Aorta (tissue), 5 donors: ENCODE data around the gene PMP22. TPM values are rescaled to one million over a fixed set of nuclear protein-coding genes. Genes with fewer than 3 reads are reported as not detected.
A peak's percentile ranks its signal among the peaks of the same experiment; 100 is the strongest.

ENCODE experiments used
- ATAC-seq: fragments of 200-7000 bp; cut with Tn5 transposase; one replicate; pipeline ENCODE4 v1.9.1; 2022; ENCODE audit warnings: moderate library complexity; ENCODE audit not compliant: low FRiP score
- DNase-seq, 2 donors: peaks; one replicate each; pipeline ENCODE4 v3.0.0-alpha.2; 2020
- H3K27ac ChIP-seq, 2 donors: one replicate each; pipeline ENCODE4 v1.5.1; 2013; ENCODE audit warnings: low read length in 2 of 2, mild to moderate bottlenecking in 2 of 2, moderate library complexity in 2 of 2, control low read depth in 1 of 2, inconsistent platforms in 1 of 2, low read depth in 1 of 2
- H3K27me3 ChIP-seq, 2 donors: one replicate each; pipeline ENCODE4 v1.6.1; 2013; ENCODE audit warnings: control low read depth in 1 of 2, low read length in 1 of 2, mild to moderate bottlenecking in 1 of 2, moderate library complexity in 1 of 2; ENCODE audit not compliant: insufficient read depth in 2 of 2, control insufficient read depth in 1 of 2
- H3K36me3 ChIP-seq, 2 donors: one replicate each; pipeline ENCODE4 v1.6.1; 2013; ENCODE audit warnings: control low read depth in 1 of 2, low read length in 1 of 2, mild to moderate bottlenecking in 1 of 2; ENCODE audit not compliant: insufficient read depth in 2 of 2, control insufficient read depth in 1 of 2
- H3K4me1 ChIP-seq, 2 donors: one replicate each; pipeline ENCODE4 v1.6.1; 2013; ENCODE audit warnings: low read length in 2 of 2, control low read depth in 1 of 2, mild to moderate bottlenecking in 1 of 2, moderate library complexity in 1 of 2; ENCODE audit not compliant: insufficient read depth in 2 of 2, control insufficient read depth in 1 of 2
- H3K4me3 ChIP-seq, 2 donors: one replicate each; pipeline ENCODE4 v1.5.1; 2013; ENCODE audit warnings: low read length in 2 of 2, control low read depth in 1 of 2, mild to moderate bottlenecking in 1 of 2
- H3K9me3 ChIP-seq: one replicate; pipeline ENCODE4 v1.6.1; 2013; ENCODE audit warnings: mild to moderate bottlenecking, low read length; ENCODE audit not compliant: control insufficient read depth
- WGBS, 2 donors: extraction: QIAGEN DNeasy Blood & Tissue Kit; methylation state at CpG; one replicate each; pipeline ENCODE4 v1.1.7; 2013; 5-methylcytosine and 5-hydroxymethylcytosine counted together
- intact Hi-C, 2 donors: fragments of 100-400 bp; cut with DNase I; formaldehyde crosslinking; loops; one replicate each; pipeline versions ENCODE4 v1.14.2 to v1.15.0; 2022
- microRNA-seq, 2 donors: library from miRNA; unstranded; fragments of <30 nt; microRNA quantifications; one replicate each; pipeline ENCODE4 v1.2.0, GENCODE V29; 2020
- polyA plus RNA-seq, 2 donors: library from polyadenylated mRNA; stranded (reverse); fragments of 200-250 nt; gene quantifications; one replicate each; pipeline ENCODE4 v1.2.3, GENCODE V29; 2013
- total RNA-seq, 2 donors: library from RNA; stranded (reverse); fragmentation: NEBNext Ultra II Directional; extraction: Animal tissue kit (Norgen Biotek cat#: 25700); gene quantifications; one replicate each; pipeline ENCODE4 v1.2.1, GENCODE V29; 2021
- donor health status: healthy with polysubstance abuse.
- donor health status: Bipolar disorder and iron deficiency.
- donor health status: DM: no; HTN: no; CAD: no.
- donor health status: DM: no; HTN: no; CAD: no.
- donor health status: DM: yes; HTN: yes; CAD: no.

PMP22 gene
- total and polyA plus RNA-seq, 4 donors: 87.8 to 226 (median 134) TPM

GRCh38 chr17:15194859-15195277 lies 70.3 kb downstream of the PMP22 start:
- Histone ChIP-seq H3K4me1 (no peaks in the 10 kb centered on the region), H3K27me3 (no peaks in the 10 kb centered on the region), H3K36me3 (no peaks in the 10 kb centered on the region), H3K4me3 (no peak overlapping the region), H3K27ac (no peak overlapping the region), H3K9me3 (peaks cover 1% of the 10 kb centered on the region)
- ATAC-seq (no peak), DNase-seq (no peak)
- intact Hi-C loops: no loop called here
- WGBS, 2 donors: 40 to 53% methylated on average over 1 of the region's 1 CpG

DNA sequence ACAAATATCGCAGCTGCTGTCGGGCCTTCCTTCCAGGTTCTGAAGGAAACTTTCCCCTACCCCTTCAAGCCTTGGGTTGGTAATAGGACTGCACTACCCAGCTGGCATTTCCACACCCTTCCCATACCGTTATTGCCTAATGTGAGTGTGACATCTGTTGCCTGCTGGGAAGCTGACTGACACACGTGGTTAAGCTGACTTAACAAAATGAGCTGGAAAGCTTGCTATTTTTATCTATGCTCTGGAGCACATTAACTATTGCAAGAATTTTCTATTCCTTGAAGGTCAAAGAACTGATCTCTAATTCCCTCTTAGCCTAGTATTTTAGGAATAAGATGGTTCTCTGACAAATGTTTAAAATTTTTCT lies 79.5 kb downstream of the PMP22 start:
- no peak overlapping the region for H3K27ac ChIP-seq
- H3K4me1 ChIP-seq: no peaks in the 10 kb centered on the region
- DNase-seq (peak in 1 of 2 donors; percentile 64), ATAC-seq (peak; percentile 60)
- H3K9me3 ChIP-seq: no peaks in the 10 kb centered on the region
- no peaks in the 10 kb centered on the region for H3K36me3 ChIP-seq
- intact Hi-C loops: no loop called here
- peaks cover 0 to 2% of the 10 kb centered on the region in 2 donors for H3K27me3 ChIP-seq
- H3K4me3 ChIP-seq: no peak overlapping the region
- 14 to 16% methylated on average over 4 of the region's 4 CpGs for WGBS, 2 donors

DNA sequence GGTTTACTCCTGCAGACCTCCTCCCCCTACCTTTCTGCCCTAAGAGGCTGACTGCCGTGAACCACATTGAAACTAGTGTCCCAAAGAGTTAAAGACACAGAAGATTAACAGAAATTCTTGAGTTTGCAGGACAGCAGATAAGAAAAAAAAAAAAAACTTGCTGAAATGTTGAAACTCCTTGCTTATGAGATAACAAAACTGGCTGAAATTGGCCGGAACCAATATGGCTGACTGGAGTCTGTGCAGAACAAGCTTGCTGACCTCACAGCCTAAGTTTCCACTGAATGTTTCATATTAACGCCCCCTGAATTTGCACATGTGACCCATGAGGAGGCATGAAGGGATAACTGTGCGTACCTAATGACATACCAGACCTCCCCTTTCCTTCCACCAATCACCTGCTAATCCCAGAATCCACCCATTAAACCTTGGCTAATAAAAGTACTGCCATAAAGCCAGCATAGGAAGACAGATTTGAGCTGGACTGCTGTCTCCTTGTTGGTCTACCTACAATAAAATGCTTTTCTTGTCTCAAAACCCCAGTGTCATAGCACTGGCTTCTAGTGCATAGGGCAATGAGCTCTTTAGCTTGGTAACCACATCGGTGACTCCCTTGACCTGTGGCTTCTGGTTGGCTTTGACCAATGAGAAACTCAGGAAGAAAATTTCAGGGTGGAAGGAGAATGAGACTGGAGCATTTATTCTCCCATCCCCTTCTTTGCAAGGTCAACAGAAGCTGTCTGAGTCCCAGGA lies 80.1 kb downstream of the PMP22 start:
- Histone ChIP-seq H3K9me3 (no peaks in the 10 kb centered on the region), H3K36me3 (no peaks in the 10 kb centered on the region), H3K27me3 (peaks cover 0 to 2% of the 10 kb centered on the region in 2 donors), H3K4me3 (no peak overlapping the region), H3K27ac (no peak overlapping the region), H3K4me1 (no peaks in the 10 kb centered on the region)
- intact Hi-C loops: no loop called here
- WGBS, 2 donors: 79 to 81% methylated on average over 5 of the region's 5 CpGs
- DNase-seq (no peak), ATAC-seq (no peak)

GRCh38 chr17:15181816-15182215 lies 83.3 kb downstream of the PMP22 start:
- WGBS, 2 donors: 88 to 91% methylated on average over 6 of the region's 6 CpGs
- intact Hi-C loops: no loop called here
- H3K4me1 ChIP-seq: no peaks in the 10 kb centered on the region
- no peak overlapping the region for H3K4me3 ChIP-seq
- no peaks in the 10 kb centered on the region for H3K36me3 ChIP-seq
- ATAC-seq (no peak), DNase-seq (no peak)
- no peak overlapping the region for H3K27ac ChIP-seq
- no peaks in the 10 kb centered on the region for H3K9me3 ChIP-seq
- peaks cover 0 to 2% of the 10 kb centered on the region in 2 donors for H3K27me3 ChIP-seq

DNA sequence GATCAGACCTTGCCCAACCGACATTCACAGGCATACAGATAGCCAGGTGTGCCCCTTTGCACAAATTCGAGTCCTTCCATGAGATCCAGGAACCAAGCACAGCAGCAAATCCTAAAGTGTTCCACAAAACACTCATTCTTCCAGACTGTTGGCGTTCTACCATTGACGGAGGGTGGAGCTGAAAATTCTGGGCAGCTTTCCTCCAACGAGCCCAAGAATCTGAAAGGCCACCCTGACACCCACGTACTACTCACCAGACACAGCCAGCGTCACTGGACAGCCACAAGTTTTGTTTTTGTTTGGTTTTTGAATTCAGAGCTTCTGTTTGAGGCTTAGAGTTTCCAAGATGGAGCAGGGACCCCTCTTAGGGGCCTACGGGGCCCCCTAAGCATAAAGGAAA lies 83.8 kb downstream of the PMP22 start:
- Histone ChIP-seq H3K27ac (no peak overlapping the region), H3K4me1 (no peaks in the 10 kb centered on the region), H3K36me3 (no peaks in the 10 kb centered on the region), H3K27me3 (peaks cover 0 to 2% of the 10 kb centered on the region in 2 donors), H3K4me3 (no peak overlapping the region), H3K9me3 (no peaks in the 10 kb centered on the region)
- DNase-seq (no peak), ATAC-seq (no peak)
- 71 to 75% methylated on average over 8 of the region's 8 CpGs for WGBS, 2 donors
- intact Hi-C loops: no loop called here

- 65 to 67% methylated on average over 8 of the region's 8 CpGs for WGBS, 2 donors
- ATAC-seq: no peak
- Histone ChIP-seq H3K4me1 (no peaks in the 10 kb centered on the region), H3K4me3 (no peak overlapping the region), H3K9me3 (no peaks in the 10 kb centered on the region), H3K36me3 (no peaks in the 10 kb centered on the region), H3K27ac (no peak overlapping the region), H3K27me3 (peaks cover 0 to 2% of the 10 kb centered on the region in 2 donors)
- DNase-seq: no peak
- intact Hi-C loops: no loop called here
Measured at GRCh38 chr17:15180121-15180561, 85.0 kb downstream of the PMP22 start.

Small RNA genes within 50 kb of the gene (microRNA-seq; reads per million reads assigned to microRNA genes)
- 0.60 to 0.99 reads per million in 2 donors for gene MIR4731

Other genes with a start within 250 kb of the PMP22 start
- 1 to 10 TPM; 1.9 to 2.5 TPM for gene TEKT3, start 76.3 kb upstream of the PMP22 start, total RNA-seq
- gene TEKT3, start 76.3 kb upstream of the PMP22 start, polyA plus RNA-seq: 1 to 10 TPM in 1 of 2 donors, not detected in 1; 3.0 TPM
- 10 to 100 TPM; 16.3 to 19.5 TPM for gene CDRT4, start 202.3 kb upstream of the PMP22 start, total RNA-seq
- gene CDRT4, start 202.3 kb upstream of the PMP22 start, polyA plus RNA-seq: 10 to 100 TPM in 1 of 2 donors, 1 to 10 TPM in 1; 2.3 to 16.3 TPM